GM12892 (cell line): Measurements from ENCODE around the gene MRPS33.

ENCODE experiments used
- DNase-seq: peaks from one replicate; pipeline ENCODE4 v3.0.0; 2011; ENCODE audit not compliant: insufficient read length
- FAIRE-seq: peaks from 2 replicates; lab custom pipeline; 2011; peaks lifted over from hg19 to GRCh38; lab: Jason Lieb, UNC
- POLR2A ChIP-seq: IDR thresholded peaks from 2 replicates; pipeline ENCODE4 v1.6.1; 2011; ENCODE audit warnings: low read depth, low read length, control low read depth
- POLR2AphosphoS5 ChIP-seq: IDR thresholded peaks from 2 replicates; pipeline ENCODE4 v1.6.1; 2011; ENCODE audit warnings: low read depth, low read length, control low read depth
- TAF1 ChIP-seq: IDR thresholded peaks from 2 replicates; pipeline ENCODE4 v1.6.1; 2011; ENCODE audit warnings: low read depth, mild to moderate bottlenecking, control low read depth, low read length, borderline replicate concordance

Gene MRPS33

GRCh38 chr7:141028767-141029166 is 14.0 kb upstream of the MRPS33 start:
- TF ChIP-seq POLR2A (no peak), POLR2AphosphoS5 (no peak), TAF1 (no peak)
- DNase-seq (no peak), FAIRE-seq (no peak)

GRCh38 chr7:141027043-141027442 is 12.3 kb upstream of the MRPS33 start:
- DNase-seq: no peak
- TF ChIP-seq POLR2AphosphoS5 (no peak), POLR2A (no peak), TAF1 (no peak)
- no peak for FAIRE-seq

- TF ChIP-seq POLR2AphosphoS5 (no peak), POLR2A (no peak), TAF1 (no peak)
- no peak for FAIRE-seq
- no peak for DNase-seq
These were observed 9.9 kb upstream of the MRPS33 start for GRCh38 chr7:141024668-141025067.

GRCh38 chr7:141023295-141023694 is 8.5 kb upstream of the MRPS33 start:
- TF ChIP-seq TAF1 (no peak), POLR2A (no peak), POLR2AphosphoS5 (no peak)
- no peak for FAIRE-seq
- DNase-seq: no peak

- TF ChIP-seq POLR2A (no peak), POLR2AphosphoS5 (no peak), TAF1 (no peak)
- FAIRE-seq (no peak), DNase-seq (no peak)
These were observed 2.8 kb upstream of the MRPS33 start for GRCh38 chr7:141017555-141017954.

GRCh38 chr7:141016349-141016748 is 1.6 kb upstream of the MRPS33 start:
- TF ChIP-seq TAF1 (no peak), POLR2AphosphoS5 (no peak), POLR2A (no peak)
- DNase-seq (no peak), FAIRE-seq (no peak)

GRCh38 chr7:141014125-141014523 is 628 bp downstream of the MRPS33 start:
- TF ChIP-seq POLR2AphosphoS5 (no peak), TAF1 (no peak), POLR2A (no peak)
- DNase-seq (no peak), FAIRE-seq (peak; percentile 14)

GRCh38 chr7:141013345-141013715 is 1.4 kb downstream of the MRPS33 start:
- DNase-seq (no peak), FAIRE-seq (peak; percentile 21)
- TF ChIP-seq TAF1: no peak
- TF ChIP-seq POLR2A: no peak
- TF ChIP-seq POLR2AphosphoS5: no peak

GRCh38 chr7:141012696-141013344 is 1.9 kb downstream of the MRPS33 start:
- no peak for TF ChIP-seq POLR2A
- no peak for TF ChIP-seq POLR2AphosphoS5
- TF ChIP-seq TAF1: no peak
- FAIRE-seq: no peak
- DNase-seq: no peak

GRCh38 chr7:141012044-141012685 is 2.6 kb downstream of the MRPS33 start:
- peak; percentile 68 for FAIRE-seq
- peak; percentile 15 for DNase-seq
- TF ChIP-seq POLR2A (no peak), TAF1 (no peak), POLR2AphosphoS5 (no peak)

GRCh38 chr7:141011443-141011842 is 3.3 kb downstream of the MRPS33 start:
- FAIRE-seq (no peak), DNase-seq (no peak)
- TF ChIP-seq POLR2A: no peak
- TF ChIP-seq POLR2AphosphoS5: no peak
- TF ChIP-seq TAF1: no peak
